Fibroblast of skin of left biceps (primary cell): ENCODE results near the gene WWC2.
A peak's percentile ranks its signal among the peaks of the same experiment; 100 is the strongest.

Source experiments
- DNase-seq, 2 experiments: peaks; one replicate each; pipeline ENCODE4 v3.0.0-alpha.2; 2013; ENCODE audit warnings: low read depth in 2 of 2

The WWC2 gene

DNA sequence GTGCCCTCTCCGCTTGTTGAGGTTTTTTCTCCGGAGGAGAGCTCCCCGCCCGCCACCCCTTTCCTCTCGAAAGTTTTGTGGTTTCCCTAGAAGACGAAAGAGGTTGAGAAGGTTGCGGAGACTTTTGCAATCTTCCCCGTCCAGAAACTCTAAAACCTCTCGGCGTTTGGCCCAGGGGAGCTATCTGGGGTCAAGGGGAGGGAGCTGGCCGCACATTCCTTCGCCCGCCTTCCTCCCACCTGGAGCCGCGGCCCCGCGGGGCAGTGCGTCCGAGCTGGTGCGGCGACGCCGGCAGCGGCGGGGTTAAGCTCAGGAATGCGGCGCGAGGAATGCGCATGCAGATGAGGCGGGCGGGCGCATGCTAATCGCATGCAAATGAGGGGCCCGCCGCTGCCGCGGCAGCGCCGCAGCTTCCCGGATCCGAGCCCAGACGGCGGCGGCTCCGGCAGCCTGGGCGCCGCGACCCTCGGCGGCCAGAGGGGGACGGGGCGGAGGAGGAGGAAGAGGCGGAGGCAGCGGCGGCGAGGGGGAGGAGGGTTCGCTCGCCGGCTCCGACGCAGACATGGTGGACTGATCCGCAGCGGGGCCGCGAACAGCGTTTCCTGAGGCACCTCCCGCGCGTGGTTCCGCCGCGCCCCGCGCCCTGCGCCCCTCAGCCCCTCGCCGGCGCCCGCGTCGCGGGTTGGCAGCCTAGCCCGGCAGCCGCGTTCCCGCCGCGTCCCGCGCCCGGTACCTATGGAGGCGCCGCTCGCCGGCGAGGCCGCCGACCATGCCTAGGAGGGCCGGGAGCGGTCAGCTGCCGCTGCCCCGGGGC lies at the start of gene WWC2:
Gene WWC2, plus strand, starts transcription at position 535 of the 814 bp plus-strand sequence. Its CDS starts 235 bp downstream, at position 770.
- DNase-seq: peak; percentile 87 to 92

- DNase-seq: no peak
Measured at GRCh38 chr4:183053681-183054080, 45.4 kb upstream of the WWC2 start.

DNA sequence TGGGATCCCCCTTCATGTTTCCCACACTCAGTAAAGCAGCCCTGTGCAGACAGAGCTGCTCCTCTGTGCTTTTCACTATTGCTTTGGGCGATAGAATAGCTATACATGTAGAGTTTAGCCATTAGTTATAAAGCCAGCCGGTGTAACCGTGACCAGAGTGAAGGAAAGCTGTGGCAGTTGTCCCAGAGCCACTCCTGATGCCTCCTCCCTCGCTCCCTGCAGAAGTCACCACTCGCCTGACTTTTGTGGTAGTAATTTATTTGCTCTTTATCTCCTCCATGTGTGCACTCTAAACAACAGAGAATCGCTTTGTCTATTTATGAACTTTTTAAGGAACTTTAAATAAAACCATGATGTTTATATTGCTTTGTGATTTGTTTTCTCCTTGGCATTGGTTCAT lies 41.8 kb upstream of the WWC2 start:
- no peak for DNase-seq

DNA sequence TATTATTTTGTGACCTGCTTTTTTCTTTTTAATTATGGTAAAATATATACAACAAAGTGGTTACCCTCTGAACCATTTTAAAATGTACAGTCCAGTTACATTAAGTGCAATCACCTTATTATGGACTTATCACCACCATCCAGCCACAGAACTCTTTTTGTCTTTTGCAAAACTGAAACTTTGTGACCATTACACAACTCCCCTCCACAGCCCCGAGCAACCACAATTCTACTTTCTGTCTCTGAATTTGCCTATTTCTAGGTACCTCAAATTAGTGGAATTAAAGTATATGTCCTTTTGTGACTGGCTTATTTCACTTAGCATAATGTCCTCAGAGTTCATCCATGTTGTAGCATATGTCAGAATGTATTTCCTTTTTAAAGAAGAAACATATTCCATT lies 39.3 kb upstream of the WWC2 start:
- no peak for DNase-seq

DNA sequence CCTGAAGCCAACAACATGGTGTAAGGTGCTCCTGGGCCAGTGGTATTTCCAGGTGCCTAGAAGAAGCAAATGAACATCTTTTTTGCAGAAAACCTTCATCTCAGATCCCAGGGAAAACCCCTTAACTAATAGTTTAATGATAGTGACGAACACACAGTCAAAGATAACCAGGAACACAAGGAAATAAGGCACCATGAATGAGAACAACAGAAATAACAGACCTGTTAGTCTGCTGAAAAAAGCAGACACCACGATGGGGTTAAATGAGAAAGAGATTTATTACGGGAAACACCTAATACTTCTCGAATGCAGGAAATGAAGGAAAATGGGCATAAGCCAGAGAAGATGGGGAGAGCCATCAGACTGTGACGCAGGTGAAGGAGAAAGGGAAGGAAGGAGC lies 30.6 kb upstream of the WWC2 start:
- DNase-seq: no peak

DNA sequence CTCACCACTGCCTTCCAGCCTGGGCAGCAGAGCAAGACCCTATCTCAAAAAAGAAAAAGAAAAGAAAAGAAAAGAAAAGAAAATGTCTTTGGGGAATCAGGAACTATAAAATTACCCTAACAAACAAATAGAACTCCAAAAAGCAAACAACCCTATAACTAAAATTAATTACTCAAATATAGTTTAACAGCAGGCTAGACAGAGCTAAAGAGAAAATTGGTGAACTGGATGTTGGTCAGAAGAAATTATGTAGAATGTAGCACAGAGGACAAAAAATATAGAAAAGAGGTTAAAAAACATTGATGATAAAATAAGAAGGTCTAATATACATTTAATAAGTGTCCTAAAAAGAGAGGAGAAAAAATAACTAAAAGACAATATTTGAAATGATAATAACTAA lies 27.8 kb upstream of the WWC2 start:
- DNase-seq: no peak

DNA sequence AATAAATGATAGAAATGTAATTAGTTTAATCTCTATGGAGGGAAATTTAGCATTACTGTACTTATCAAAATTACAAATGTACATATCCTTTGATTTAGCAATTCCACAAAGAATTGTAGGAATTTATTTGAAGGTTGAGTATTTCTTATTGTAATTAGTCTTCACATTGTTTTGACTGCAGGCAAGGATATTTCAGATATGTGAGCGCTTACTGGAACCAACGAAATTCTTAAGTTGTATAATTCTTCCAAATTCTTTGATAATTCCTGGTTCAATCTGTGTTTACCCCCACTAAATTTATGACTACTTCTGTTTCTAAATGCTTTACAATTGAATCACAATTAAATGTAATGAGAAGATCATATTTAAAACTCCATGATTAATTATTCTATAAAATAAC lies 26.9 kb upstream of the WWC2 start:
- DNase-seq: peak in 1 of 2 experiments; percentile 9

- no peak for DNase-seq
Measured at GRCh38 chr4:183073838-183074145, 25.3 kb upstream of the WWC2 start.

GRCh38 chr4:183074288-183074990 lies 24.6 kb upstream of the WWC2 start:
- no peak for DNase-seq

DNA sequence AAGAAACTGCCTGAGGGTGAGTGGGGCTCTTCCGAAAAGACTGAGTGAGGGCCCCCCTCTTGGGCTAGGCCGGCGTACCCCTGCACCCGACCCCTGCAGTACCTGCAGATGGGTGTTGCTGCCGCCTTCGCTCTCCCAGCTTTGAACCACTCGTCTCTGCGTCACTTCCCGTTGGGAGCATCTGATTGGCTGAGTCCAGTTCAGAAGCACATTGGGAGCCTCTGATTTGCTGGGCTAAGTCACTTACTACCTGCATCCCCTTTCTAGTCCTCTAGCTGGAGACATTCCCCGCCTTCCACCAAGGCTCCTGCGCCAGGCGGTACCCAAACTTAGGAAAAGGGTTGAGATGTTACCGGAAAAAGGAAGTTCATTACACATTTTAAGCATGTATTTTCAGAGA lies 20.4 kb upstream of the WWC2 start:
- DNase-seq: no peak

GRCh38 chr4:183080372-183081115 lies 18.5 kb upstream of the WWC2 start:
- no peak for DNase-seq

DNA sequence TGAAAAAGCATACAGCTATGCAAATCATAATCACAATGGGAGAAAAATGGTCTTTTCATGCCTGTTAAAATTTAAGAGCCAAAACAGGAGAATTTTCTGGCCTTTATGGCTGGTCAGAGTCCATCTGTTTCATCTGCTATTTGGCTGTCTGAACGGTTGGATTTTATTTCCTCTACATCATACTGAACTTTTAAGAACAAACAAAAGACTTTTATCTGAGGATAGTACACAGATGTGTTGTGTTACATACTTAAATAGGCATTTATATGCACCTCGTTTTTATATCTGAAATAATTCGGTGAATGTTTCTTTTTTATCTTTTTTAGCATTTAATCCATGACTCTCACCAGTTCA lies 18.0 kb upstream of the WWC2 start:
- no peak for DNase-seq

- DNase-seq: no peak
Measured at GRCh38 chr4:183082053-183082452, 17.0 kb upstream of the WWC2 start.

GRCh38 chr4:183094393-183095198 lies 4.5 kb upstream of the WWC2 start:
- no peak for DNase-seq

GRCh38 chr4:183095199-183095512 lies 3.9 kb upstream of the WWC2 start:
- no peak for DNase-seq

GRCh38 chr4:183096276-183096965 lies 2.6 kb upstream of the WWC2 start:
- DNase-seq: no peak

DNA sequence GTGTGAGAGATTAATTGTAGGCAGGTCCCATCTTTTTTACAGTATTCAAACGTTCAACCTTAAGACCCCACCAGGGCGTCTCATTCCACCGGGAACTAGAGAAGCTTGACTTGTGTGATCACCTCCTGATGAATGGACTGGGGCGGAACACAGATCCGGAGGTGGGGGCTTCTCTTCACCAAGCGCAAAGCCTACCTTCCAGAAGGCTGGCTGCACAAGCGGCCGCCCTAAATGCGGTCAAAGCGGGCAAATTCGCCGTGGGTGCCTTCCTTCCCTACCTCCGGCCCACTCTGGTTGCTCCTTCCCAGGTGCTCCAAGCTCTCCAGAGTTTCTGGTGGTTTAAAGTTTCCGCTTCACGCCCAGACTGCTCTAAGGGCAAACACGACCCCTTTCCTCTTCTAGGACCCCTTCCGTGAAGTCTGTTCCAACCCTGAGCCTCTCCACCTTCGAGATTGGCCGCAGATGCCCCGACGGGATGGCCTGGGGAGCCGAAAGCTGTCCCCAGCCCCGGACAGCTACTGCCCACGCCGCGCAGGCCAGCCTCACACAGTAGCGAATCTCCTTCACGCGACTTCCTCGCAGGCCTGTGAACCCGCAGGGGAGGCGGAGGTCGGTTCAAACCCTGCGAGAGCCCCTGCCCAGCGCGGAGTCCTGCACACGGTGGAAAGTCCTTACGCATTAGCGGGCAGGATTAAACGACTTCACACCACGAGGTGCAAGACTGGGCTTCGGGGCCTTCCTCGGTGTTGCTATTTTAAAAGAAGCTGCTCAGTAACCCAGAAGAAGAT lies 1.6 kb upstream of the WWC2 start:
- DNase-seq: no peak

DNA sequence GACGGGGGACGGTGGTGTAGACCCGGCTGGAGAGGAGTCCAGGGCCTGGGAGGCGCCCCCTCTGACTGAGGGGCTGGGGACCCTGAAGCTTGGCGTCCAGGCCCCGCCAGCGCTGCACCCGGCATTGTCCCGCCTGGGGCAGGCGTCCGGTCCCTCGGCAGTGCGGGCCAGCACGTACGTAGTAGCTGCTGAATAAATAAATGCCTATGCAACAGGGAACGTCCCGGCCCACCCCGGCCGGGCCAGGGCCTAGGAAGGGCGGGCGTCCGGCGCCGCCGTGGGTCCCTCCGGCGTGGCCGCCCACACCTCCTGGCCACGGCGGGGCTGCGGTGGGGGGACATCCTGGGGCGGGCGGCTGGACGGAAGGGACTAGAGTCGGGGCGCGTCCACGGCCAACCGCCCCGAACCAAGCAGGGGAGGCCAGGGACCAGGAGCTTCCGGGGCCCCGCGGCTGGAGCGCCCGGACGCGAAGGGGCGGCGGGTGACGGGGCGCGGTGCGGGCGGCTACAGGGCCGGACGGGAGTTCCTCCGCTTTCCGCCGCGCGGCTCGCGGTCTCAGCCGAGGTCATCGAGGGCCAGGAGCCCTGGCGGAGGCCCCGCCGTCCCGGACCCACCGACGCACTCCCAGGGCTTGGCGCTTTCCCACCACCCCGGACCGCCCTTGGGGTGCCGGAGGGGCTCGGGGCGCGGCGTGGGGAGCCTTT lies 886 bp upstream of the WWC2 start:
- DNase-seq: no peak

DNA sequence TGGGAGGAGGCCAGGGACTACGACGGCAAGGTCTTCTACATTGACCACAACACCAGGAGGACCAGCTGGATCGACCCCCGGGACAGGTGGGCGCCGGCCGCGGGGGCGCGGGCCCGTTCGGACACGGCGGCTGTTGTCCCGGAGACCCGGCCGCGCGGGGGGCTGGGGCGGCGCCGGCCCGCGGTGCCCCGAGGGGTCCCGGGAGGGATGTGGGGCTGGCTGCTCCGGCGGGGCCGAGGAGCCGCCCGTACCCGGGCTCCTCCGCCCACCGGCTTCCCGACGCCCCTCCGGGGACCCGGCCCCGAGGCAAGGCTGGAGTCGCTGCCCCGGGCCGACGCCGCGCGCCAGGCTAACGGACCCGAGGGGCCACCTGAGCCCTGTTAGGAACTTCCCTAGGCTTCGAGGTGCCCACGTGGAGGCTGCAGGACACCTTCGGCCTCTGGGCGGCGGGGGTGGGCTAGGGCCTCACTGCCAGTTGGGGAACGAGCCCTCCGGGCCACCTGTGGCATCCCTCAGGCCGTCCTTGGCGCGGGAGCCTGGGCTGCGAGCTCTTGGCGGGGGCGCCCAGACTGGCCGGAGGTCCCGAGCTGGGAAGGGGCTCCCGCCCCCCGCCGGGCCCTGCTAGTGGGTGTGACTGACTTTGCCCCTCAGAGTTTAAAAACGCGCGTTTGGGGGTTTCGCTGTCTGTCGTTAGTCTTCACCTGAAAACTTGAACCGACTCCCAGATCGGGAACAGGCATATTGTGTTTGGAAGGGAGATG lies 660 bp downstream of the WWC2 start:
- DNase-seq: no peak

- DNase-seq: no peak
Measured at GRCh38 chr4:183100298-183100599, 1.2 kb downstream of the WWC2 start.
